Measurements from ENCODE around the gene NLGN1.
"Not testable (repeated sequence)": the region's sequence is repeated elsewhere in the genome, so short reads cannot be mapped to it uniquely, and the experiment has no call there.

NLGN1 gene

GRCh38 chr3:173430576-173430975 is 33.0 kb downstream of the NLGN1 start:
- no peak for DNase-seq

- no peak for DNase-seq
Observed at GRCh38 chr3:173439004-173439403, 41.5 kb downstream of the NLGN1 start.

DNA sequence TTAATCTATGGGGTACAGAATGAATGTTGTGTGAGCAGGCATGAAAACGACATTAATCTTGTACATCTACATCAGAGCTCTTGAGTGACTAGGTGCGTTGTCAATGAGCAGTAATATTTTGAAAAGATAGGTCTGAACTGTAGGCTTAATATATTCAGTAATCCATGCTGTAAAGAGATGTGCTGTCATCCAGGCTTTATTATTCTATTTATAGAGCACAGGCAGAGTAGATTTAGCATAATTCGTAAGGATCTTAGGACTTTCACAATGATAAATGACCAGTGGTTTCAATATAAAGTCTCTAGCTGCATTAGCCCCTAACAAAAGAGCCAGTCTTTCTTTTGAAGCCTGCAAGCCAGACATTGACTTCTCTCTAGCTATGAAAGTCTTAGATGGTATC is 43.0 kb downstream of the NLGN1 start:
- DNase-seq, result no peak

DNA sequence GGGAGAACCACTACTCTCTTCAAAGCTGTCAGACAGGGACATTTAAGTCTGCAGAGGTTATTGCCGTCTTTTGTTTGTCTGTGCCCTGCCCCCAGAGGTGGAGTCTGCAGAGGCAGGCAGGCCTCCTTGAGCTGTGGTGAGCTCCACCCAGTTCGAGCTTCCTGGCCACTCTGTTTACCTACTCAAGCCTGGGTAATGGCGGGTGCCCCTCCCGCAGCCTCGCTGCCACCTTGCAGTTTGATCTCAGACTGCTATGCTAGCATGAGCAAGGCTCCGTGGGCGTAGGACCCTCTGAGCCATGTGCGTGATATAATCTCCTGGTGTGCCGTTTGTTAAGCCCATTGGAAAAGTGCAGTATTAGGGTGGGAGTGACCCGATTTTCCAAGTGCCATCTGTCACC is 54.0 kb downstream of the NLGN1 start:
- DNase-seq, result not testable (repeated sequence)

GRCh38 chr3:173463250-173463649 is 65.7 kb downstream of the NLGN1 start:
- no peak for DNase-seq

GRCh38 chr3:173465112-173465511 is 67.6 kb downstream of the NLGN1 start:
- DNase-seq, result no peak

DNA sequence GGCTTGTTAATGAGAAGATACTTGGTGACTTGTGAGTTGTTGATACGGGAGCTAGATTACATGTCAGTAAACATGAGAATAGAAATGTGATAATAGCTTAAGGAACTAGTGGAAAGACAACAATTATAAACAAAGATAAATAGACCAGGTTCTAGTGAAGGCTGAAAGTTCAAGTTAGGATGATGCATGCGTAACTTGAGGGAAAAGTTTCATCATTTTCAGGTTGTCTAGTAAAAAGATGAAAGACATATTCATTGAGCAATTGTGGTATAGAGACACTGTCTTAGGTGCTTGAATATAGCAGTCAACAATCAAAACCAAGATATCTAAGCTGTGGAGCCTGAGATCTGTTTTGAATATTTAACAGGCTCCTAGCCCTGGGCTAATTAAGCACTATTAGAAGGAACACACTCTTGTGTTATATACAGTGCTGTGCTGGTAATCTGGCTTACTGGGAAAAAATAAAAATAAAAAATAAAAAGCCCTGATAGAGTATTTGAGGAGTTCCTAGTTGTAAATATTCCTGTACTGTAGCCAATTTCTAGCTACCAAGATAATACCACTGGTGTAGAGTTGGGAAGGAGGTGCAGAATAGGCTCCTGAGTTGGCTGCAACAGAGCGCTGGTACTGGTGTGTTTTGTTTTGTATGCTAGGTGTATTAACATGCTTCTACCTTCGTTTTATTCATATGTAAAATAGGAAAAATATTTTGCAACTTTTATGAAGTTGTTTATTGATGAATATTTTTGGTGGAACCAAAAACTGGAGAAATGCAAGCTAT is 68.5 kb downstream of the NLGN1 start:
- no peak for DNase-seq

GRCh38 chr3:173467501-173467900 is 70.0 kb downstream of the NLGN1 start:
- DNase-seq, result no peak

- no peak for DNase-seq
Observed at GRCh38 chr3:173473237-173473636, 75.7 kb downstream of the NLGN1 start.

DNA sequence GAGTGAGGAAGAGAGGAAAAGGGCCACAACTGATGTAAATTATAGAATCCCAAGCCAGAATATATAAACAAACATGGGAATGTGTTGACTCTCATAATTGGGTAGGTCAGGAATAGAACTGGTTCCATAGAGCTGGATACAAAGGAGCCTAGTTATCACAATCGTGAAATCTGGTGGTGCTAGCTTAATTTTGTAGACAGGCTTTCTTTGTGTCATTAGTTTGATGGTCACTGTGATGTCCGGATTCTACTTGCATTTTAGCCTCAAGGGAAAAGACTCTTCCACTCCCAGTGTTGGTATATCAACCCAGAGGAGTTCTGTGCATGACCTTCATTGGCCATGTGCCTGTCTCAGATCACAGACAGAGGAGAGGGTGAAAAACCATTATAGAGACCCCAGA is 81.8 kb downstream of the NLGN1 start:
- DNase-seq, result no peak

GRCh38 chr3:173501931-173502489 is 104.5 kb downstream of the NLGN1 start:
- DNase-seq, result no peak

- peak; percentile 1 for DNase-seq
Observed at GRCh38 chr3:173502983-173503568, 105.5 kb downstream of the NLGN1 start.

GRCh38 chr3:173510565-173510964 is 113.0 kb downstream of the NLGN1 start:
- DNase-seq, result no peak

- no peak for DNase-seq
Observed at GRCh38 chr3:173513123-173513522, 115.6 kb downstream of the NLGN1 start.

DNA sequence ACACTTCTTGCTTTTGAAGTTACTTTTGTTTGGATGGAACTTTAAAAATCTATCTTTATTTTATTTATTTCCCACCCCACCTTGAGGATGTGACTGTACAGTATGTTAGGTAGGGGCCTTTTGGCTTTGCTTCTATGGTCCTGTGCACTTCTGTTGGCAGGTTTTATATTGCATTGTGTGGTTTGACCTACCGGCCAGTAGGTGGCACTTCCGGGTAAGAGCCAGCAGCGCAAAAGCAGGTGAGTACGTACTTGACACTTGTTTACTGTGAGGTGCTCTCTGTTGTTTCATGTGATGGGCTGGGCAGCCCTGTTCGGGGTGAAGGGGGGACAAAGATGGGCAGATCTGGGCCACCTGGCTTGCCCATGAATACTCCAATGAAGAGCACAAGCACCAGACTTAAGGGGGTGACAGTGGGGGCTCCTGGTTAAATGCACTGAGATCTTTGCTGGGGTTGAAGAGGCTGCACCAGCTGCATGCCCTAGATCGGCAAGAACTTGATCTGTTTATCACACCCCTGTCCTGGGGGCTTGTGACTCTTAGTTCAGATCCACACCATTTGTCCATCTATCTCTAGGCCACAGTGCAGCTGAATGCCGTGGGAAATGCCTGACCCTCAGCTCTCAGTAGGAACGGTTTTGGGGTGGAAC is 131.6 kb downstream of the NLGN1 start:
- peak; percentile 84 for DNase-seq

GRCh38 chr3:173531602-173532001 is 134.1 kb downstream of the NLGN1 start:
- DNase-seq, result no peak

GRCh38 chr3:173538410-173538809 is 140.9 kb downstream of the NLGN1 start:
- DNase-seq, result no peak

DNA sequence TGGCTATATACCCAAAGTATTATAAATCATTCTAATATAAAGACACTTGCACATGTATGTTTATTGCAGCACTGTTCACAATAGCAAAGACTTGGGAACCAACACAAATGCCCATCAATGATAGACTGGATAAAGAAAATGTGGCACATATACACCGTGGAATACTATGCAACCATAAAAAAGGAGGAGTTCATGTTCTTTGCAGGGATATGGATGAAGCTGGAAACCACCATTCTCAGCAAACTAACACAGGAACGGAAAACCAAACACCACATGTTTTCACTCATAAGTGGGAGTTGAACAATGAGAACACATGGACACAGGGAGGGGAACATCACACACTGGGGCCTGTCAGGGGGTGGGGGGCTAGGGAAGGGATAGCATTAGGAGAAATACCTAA is 148.0 kb downstream of the NLGN1 start:
- not testable (repeated sequence) for DNase-seq

DNA sequence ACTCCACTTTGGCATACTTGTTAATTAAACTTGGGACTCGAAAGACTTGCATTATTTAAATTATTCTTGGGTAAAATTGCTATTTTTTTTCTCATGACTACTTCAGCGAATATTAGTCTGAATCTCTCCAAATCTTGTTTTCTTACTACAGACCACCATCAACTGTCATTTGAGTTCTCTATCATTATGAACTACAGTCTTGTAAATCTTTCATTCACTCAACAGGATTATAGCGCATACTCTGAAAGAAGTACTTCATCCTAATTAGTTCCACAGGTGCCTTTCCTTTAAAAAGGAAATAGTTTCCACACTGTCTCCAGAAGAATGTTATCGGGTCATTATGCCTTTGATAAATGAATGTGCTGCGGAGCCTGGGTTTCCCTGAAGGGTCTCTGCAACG is 149.5 kb downstream of the NLGN1 start:
- no peak for DNase-seq

DNA sequence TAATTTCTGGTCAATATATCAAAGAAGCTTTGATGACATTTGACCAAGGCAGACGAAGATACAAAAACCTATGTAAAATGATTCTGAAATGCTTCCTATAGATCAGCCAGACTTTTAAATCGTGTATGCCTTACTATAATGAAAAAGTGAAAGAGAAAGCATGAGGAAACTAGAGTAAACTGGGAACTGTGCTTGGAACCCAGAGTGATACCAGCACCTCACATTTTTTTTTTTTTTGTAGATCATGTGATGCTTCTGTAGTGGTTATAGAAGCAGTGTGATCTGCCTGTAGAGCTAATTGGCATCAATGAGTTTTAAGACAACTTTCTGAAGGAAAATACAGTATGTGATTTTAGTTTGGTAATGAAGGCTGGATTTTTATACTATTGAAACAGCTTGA is 150.7 kb downstream of the NLGN1 start:
- no peak for DNase-seq

DNA sequence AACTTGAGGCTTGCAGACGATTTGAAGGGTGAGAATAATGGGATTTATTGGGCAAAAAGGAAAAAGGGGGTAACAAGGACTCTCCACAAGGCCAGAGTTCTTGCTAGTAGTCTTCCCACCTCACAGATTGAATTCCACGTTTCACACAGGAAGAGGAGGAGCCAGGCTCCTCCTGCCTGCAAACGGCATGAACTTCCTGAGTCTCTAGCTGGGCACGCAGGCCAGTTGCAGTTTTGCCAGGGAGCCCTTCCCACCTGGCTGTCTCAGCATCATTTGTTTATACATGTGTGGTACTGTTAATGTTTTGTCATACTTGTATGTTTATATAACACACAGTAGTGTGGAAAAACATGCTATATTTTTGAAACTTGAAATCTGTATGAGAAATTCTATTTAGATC is 155.0 kb downstream of the NLGN1 start:
- DNase-seq, result no peak

GRCh38 chr3:173553635-173554280 is 156.2 kb downstream of the NLGN1 start:
- peak; percentile 12 for DNase-seq

DNA sequence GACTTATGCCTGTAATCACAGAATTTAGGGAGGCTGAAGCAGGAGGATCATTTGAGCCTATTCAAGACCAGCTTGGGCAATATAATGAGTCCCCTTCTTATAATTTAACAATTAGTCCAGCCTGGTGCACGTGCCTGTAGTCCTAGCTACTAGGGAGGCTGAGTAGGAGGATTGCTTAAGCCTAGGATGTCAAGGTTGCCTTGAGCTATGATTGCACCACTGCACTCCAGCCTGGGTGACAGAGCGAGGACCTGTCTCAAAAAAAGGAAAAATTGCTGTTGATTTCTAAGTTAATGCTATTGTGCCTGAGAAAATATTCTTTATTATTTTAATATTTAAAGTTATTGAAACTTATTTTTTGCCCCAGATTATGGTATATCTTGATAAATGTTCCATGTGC is 159.0 kb downstream of the NLGN1 start:
- no peak for DNase-seq

Data from NCI-H2029 treated with DMSO at 0.1 percent for 48 hours (cell line).